Measurements from ENCODE around the gene COL13A1. TPM values are rescaled to one million over a fixed set of nuclear protein-coding genes. Genes with fewer than 3 reads are reported as not detected.

COL13A1 gene
- total RNA-seq, 4 donors from 2014 or later = 1.2 to 4.2 (median 2.6) TPM

DNA sequence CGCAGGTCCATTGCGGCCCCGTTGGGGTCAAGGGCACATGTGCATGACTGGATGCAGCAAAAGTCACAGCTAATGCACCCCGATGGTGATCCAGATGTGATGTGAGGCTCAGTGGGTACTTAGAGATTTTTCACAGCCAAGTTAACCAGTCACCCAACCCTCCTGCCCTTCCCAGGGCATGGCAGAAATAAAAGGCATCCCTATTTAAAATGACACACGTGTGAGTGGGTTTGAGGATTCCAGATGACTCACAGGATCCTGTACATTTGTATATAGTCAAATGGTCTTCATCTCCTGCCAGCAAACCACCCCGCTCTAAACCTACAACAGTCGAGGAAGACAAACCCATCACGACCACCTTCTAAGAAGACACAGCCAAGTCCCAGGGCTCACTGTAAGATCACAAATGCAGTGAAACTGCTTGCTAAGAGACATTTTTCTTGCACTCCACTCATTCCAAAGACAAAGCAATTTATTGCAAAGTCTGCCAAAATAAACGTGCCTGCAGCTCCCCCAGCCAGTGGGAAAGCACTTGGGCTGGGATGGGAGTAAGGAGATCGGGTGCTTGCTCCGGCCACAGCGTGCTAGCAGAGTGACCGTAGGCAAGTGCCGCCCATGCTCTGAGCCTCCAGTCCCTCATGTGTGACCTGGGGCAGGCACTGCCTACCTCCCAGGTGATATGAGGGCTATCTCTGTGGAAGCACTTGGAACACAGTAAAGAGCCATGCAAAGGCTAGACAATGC lies 164.4 kb downstream of the COL13A1 start:
- 62% methylated on average over 13 of the region's 14 CpGs for WGBS

DNA sequence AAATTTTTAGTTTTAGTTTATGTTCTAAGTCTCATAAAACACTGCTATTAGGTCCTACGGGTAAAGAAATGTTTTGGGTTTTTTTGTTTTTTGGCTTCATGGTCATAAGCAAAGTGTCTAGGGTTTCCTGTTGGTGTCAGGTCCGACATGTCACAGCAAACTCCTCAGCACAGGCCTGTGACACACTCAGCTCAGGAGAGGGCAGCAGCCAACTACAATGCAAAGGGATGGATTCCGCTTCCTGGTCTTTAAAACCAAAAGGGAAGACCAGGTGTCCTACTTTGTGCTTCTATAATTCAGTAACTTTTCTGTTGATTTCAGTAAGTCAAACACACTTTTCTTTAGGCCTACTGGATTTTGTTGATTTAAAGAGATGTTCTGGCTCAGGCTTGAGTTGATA lies 167.1 kb downstream of the COL13A1 start:
- Histone ChIP-seq H3K9me3 (no peaks in the 10 kb centered on the region), H3K36me3 (no peaks in the 10 kb centered on the region), H3K4me3 (no peak overlapping the region), H3K4me1 (no peaks in the 10 kb centered on the region), H3K27me3 (peaks cover 0 to 8% (median 0%) of the 10 kb centered on the region in 4 donors), H3K27ac (replicated peaks in 1 of 4) (no peak overlapping the region)
- intact Hi-C loops (cut with DNase I) = no loop called here
- no peak for TF ChIP-seq POLR2AphosphoS5 (IDR thresholded peaks at IDR 0.05)
- TF ChIP-seq POLR2A (IDR thresholded peaks at IDR 0.05; ENCODE audit: low read depth) = no peak
- no peak for TF ChIP-seq EP300 (IDR thresholded peaks at IDR 0.05)
- TF ChIP-seq, protein P1, sequence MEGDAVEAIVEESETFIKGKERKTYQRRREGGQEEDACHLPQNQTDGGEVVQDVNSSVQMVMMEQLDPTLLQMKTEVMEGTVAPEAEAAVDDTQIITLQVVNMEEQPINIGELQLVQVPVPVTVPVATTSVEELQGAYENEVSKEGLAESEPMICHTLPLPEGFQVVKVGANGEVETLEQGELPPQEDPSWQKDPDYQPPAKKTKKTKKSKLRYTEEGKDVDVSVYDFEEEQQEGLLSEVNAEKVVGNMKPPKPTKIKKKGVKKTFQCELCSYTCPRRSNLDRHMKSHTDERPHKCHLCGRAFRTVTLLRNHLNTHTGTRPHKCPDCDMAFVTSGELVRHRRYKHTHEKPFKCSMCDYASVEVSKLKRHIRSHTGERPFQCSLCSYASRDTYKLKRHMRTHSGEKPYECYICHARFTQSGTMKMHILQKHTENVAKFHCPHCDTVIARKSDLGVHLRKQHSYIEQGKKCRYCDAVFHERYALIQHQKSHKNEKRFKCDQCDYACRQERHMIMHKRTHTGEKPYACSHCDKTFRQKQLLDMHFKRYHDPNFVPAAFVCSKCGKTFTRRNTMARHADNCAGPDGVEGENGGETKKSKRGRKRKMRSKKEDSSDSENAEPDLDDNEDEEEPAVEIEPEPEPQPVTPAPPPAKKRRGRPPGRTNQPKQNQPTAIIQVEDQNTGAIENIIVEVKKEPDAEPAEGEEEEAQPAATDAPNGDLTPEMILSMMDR (IDR thresholded peaks at IDR 0.05) = no peak
- 81% methylated on average over 3 of the region's 3 CpGs for WGBS
- DNase-seq (ENCODE audit: extremely low spot score) = peak; percentile 88

More for the DNA sequence above, 164.4 kb downstream of the COL13A1 start:
- Histone ChIP-seq H3K4me1 (peaks cover 0 to 6% (median 0%) of the 10 kb centered on the region in 4 donors), H3K36me3 (no peaks in the 10 kb centered on the region), H3K4me3 (no peak overlapping the region), H3K27me3 (peaks cover 0 to 8% (median 0%) of the 10 kb centered on the region in 4 donors), H3K27ac (replicated peaks in 1 of 4) (no peak overlapping the region), H3K9me3 (no peaks in the 10 kb centered on the region)
- TF ChIP-seq, protein P1 (IDR thresholded peaks at IDR 0.05) = no peak
- TF ChIP-seq EP300 (IDR thresholded peaks at IDR 0.05) = no peak
- TF ChIP-seq POLR2AphosphoS5 (IDR thresholded peaks at IDR 0.05) = no peak
- no peak for TF ChIP-seq POLR2A (IDR thresholded peaks at IDR 0.05; ENCODE audit: low read depth)
- intact Hi-C loops (cut with DNase I) = no loop called here
- DNase-seq (ENCODE audit: extremely low spot score) = peak; percentile 80

DNA sequence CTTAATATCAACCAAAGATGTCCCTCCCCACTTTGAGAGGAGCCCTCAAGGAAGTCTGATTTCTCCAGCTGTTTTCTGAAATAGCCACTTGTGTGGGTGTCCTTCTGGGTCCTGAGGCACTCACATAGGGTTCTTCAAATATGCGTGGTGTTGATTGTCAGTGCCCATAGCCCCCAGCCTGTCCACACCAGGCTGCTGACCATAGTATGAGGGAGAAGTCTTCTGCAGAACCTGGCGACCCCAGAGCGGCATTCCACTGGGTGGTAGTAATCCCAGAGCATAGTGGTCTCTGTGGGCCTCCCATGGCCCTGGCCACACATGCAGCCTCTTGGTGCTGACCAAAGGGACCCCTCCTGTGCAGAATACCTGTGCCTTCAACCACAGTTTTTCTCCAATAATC lies 168.3 kb downstream of the COL13A1 start:
- Histone ChIP-seq H3K36me3 (no peaks in the 10 kb centered on the region), H3K27ac (replicated peaks in 1 of 4) (no peak overlapping the region), H3K27me3 (peaks cover 0 to 8% (median 0%) of the 10 kb centered on the region in 4 donors), H3K9me3 (no peaks in the 10 kb centered on the region), H3K4me1 (no peaks in the 10 kb centered on the region), H3K4me3 (no peak overlapping the region)
- WGBS = 94% methylated on average over 3 of the region's 3 CpGs
- TF ChIP-seq, protein P1 (IDR thresholded peaks at IDR 0.05) = no peak
- TF ChIP-seq EP300 (IDR thresholded peaks at IDR 0.05) (no peak), POLR2A (IDR thresholded peaks at IDR 0.05; ENCODE audit: low read depth) (no peak), POLR2AphosphoS5 (IDR thresholded peaks at IDR 0.05) (no peak)
- intact Hi-C loops (cut with DNase I) = no loop called here
- peak; percentile 83 for DNase-seq (ENCODE audit: extremely low spot score)

DNA sequence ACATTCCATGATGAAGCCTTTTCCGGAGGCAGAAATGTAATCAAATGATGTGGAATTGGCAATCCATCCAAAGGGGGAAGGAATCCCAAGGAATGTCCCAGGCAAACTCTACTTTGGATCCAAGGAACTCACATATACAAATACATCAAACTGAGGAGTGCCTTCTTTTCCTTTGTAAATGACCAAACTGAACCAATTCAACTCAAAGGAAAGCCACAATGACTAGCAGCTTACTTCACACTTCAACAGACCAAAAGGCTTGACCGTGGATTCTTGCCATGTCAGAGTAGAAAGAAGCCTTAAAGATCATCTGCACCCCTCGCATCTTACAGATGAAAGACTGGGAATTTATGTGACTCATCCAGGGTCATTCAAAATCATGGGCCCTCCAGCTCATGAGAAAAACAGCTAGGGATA lies 171.3 kb downstream of the COL13A1 start:
- peak; percentile 24 for DNase-seq (ENCODE audit: extremely low spot score)
- 61% methylated on average over 3 of the region's 3 CpGs for WGBS

GRCh38 chr10:69973678-69974077 lies 172.0 kb downstream of the COL13A1 start:
- no peak overlapping the region for H3K4me3 ChIP-seq
- intact Hi-C loops (cut with DNase I) = no loop called here
- H3K9me3 ChIP-seq = peaks cover 0 to 19% (median 0%) of the 10 kb centered on the region in 4 donors
- no peak overlapping the region for H3K27ac ChIP-seq (replicated peaks in 1 of 4)
- DNase-seq (ENCODE audit: extremely low spot score) = no peak
- H3K36me3 ChIP-seq = no peaks in the 10 kb centered on the region
- H3K4me1 ChIP-seq = no peaks in the 10 kb centered on the region
- no peak for TF ChIP-seq POLR2A (IDR thresholded peaks at IDR 0.05; ENCODE audit: low read depth)
- TF ChIP-seq EP300 (IDR thresholded peaks at IDR 0.05) = no peak
- TF ChIP-seq, protein P1 (IDR thresholded peaks at IDR 0.05) = no peak
- TF ChIP-seq POLR2AphosphoS5 (IDR thresholded peaks at IDR 0.05) = no peak
- no peaks in the 10 kb centered on the region for H3K27me3 ChIP-seq

More for the DNA sequence above, 171.3 kb downstream of the COL13A1 start:
- no peak for TF ChIP-seq POLR2AphosphoS5 (IDR thresholded peaks at IDR 0.05)
- Histone ChIP-seq H3K27ac (replicated peaks in 1 of 4) (no peak overlapping the region), H3K4me3 (no peak overlapping the region), H3K4me1 (no peaks in the 10 kb centered on the region), H3K27me3 (no peaks in the 10 kb centered on the region), H3K9me3 (peaks cover 0 to 16% (median 0%) of the 10 kb centered on the region in 4 donors), H3K36me3 (no peaks in the 10 kb centered on the region)
- intact Hi-C loops (cut with DNase I) = no loop called here
